Transverse colon (tissue), 3 donors: ENCODE measurements around the gene PTPRD.

Experiments used
- CTCF ChIP-seq, 5 experiments: fragments of 200-600 bp in 3 of 5; fragments of 450-650 bp in 2 of 5; sonication (generic) in 3 of 5; IDR thresholded peaks; 1 replicate in 2 of 5; 2 replicates in 3 of 5; pipeline ENCODE4 v1.5.1; 2016 to 2017; ENCODE audit warnings: antibody characterized with exemption in 5 of 5, inconsistent platforms in 3 of 5, mild to moderate bottlenecking in 2 of 5, moderate library complexity in 1 of 5
- POLR2A ChIP-seq: fragments of 450-650 bp; IDR thresholded peaks from one replicate; pipeline ENCODE4 v1.6.1; 2016; ENCODE audit warnings: antibody characterized with exemption, mild to moderate bottlenecking, moderate library complexity

GRCh38 chr9:9783211-9783610, 829.6 kb downstream of the PTPRD start:
- TF ChIP-seq CTCF (IDR thresholded peaks at IDR 0.05) = no peak
- TF ChIP-seq POLR2A = no peak
